ENCODE measurements around the gene SCARB1.

DNA sequence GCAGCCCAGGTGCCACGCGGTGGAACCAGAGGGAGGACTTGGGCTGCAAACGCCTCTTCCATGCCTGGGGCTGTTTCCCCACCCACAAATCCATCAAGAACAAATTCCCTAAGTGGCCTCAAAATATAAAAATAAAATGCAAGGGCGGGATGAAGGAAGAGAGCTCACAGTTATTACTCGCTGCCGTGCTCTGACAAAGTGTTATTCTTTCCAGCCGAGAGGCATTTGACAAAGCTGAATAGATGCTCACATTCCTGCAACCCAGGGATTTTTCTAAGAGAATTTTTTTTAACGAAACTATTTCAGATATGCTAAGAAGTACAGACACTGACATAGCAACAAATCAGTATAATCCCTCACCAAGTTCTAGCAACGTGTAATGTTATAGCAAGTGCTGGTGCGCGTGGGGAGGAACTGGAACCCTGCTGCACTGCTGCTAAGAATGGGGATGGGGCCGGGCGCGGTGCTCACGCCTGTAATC lies 70.7 kb downstream of the SCARB1 start:
- TF ChIP-seq POLR2A (IDR thresholded peaks at IDR 0.05), result no peak
- TF ChIP-seq, protein P1, sequence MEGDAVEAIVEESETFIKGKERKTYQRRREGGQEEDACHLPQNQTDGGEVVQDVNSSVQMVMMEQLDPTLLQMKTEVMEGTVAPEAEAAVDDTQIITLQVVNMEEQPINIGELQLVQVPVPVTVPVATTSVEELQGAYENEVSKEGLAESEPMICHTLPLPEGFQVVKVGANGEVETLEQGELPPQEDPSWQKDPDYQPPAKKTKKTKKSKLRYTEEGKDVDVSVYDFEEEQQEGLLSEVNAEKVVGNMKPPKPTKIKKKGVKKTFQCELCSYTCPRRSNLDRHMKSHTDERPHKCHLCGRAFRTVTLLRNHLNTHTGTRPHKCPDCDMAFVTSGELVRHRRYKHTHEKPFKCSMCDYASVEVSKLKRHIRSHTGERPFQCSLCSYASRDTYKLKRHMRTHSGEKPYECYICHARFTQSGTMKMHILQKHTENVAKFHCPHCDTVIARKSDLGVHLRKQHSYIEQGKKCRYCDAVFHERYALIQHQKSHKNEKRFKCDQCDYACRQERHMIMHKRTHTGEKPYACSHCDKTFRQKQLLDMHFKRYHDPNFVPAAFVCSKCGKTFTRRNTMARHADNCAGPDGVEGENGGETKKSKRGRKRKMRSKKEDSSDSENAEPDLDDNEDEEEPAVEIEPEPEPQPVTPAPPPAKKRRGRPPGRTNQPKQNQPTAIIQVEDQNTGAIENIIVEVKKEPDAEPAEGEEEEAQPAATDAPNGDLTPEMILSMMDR (IDR thresholded peaks at IDR 0.05), result no peak
